Heart left ventricle (tissue), 16 donors: ENCODE measurements around the gene FOXN3. TPM values are rescaled to one million over a fixed set of nuclear protein-coding genes. Genes with fewer than 3 reads are reported as not detected.
A peak's percentile ranks its signal among the peaks of the same experiment; 100 is the strongest.

Source experiments
- ATAC-seq, 4 donors: fragments of 200-7000 bp; cut with Tn5 transposase; one replicate each; pipeline ENCODE4 v1.9.1; 2020 to 2022; ENCODE audit warnings: moderate library complexity in 4 of 4, mild to moderate bottlenecking in 3 of 4, moderate number of reproducible peaks in 1 of 4
- DNase-seq, 5 donors: peaks; one replicate each; pipeline ENCODE4 v3.0.0-alpha.2; 2020
- H3K27ac ChIP-seq, 12 donors: fragments of 200-600 bp; sonication (generic) in 4 of 12; one replicate each; pipeline versions ENCODE4 v1.5.0 to v1.8.0; 2016 to 2022; ENCODE audit warnings: mild to moderate bottlenecking in 2 of 12
- H3K27me3 ChIP-seq, 9 donors: fragments of 200-600 bp; sonication (generic) in 2 of 9; one replicate each; pipeline versions ENCODE4 v1.5.1 to v1.8.0; 2016 to 2022; ENCODE audit warnings: mild to moderate bottlenecking in 3 of 9
- H3K36me3 ChIP-seq, 9 donors: fragments of 200-600 bp; sonication (generic) in 2 of 9; one replicate each; pipeline versions ENCODE4 v1.5.0 to v1.8.0; 2018 to 2022; ENCODE audit warnings: mild to moderate bottlenecking in 2 of 9
- H3K4me1 ChIP-seq, 12 donors: fragments of 200-600 bp; sonication (generic) in 4 of 12; one replicate each; pipeline versions ENCODE4 v1.5.0 to v1.8.0; 2016 to 2022; ENCODE audit warnings: mild to moderate bottlenecking in 3 of 12
- H3K4me3 ChIP-seq, 12 donors: fragments of 200-600 bp; sonication (generic) in 4 of 12; one replicate each; pipeline versions ENCODE4 v1.5.0 to v1.8.0; 2017 to 2022; ENCODE audit warnings: mild to moderate bottlenecking in 9 of 12, moderate library complexity in 4 of 12
- H3K9me3 ChIP-seq, 12 donors: fragments of 200-600 bp; sonication (generic) in 4 of 12; one replicate each; pipeline versions ENCODE4 v1.5.0 to v1.8.0; 2016 to 2022; ENCODE audit warnings: mild to moderate bottlenecking in 1 of 12
- POLR2A ChIP-seq, 2 donors: fragments of 450-650 bp; IDR thresholded peaks; one replicate each; pipeline ENCODE4 v1.6.1; 2017; ENCODE audit warnings: antibody characterized with exemption in 2 of 2, mild to moderate bottlenecking in 2 of 2, moderate library complexity in 2 of 2
- WGBS, 4 donors: extraction: QIAGEN DNeasy Blood & Tissue Kit in 2 of 4; methylation state at CpG; one replicate each; pipeline versions ENCODE4 v1.1.5 to v1.1.7; 2013 to 2018; 5-methylcytosine and 5-hydroxymethylcytosine counted together
- intact Hi-C, 10 donors: fragments of 100-400 bp; cut with DNase I; formaldehyde crosslinking; loops; one replicate each; pipeline versions ENCODE4 v1.11.1 to v1.14.2; 2022
- polyA plus RNA-seq, 2 donors: library from polyadenylated mRNA; stranded (reverse); fragments of 200-250 nt; gene quantifications; one replicate each; pipeline ENCODE4 v1.2.3, GENCODE V29; 2013
- total RNA-seq, 9 donors: library from RNA; depleted of rRNA in 2 of 9; stranded (reverse); fragments of >200 nt in 2 of 9; fragmentation: NEBNext Ultra II Directional in 3 of 9; extraction: Animal tissue kit (Norgen Biotek cat#: 25700) in 3 of 9; gene quantifications; one replicate each; pipeline versions ENCODE4 v1.1.0 to v1.2.4, GENCODE V29; 2016 to 2023
- TF ChIP-seq, protein P1 (sequence below), 12 donors: fragments of 200-600 bp; sonication (generic) in 4 of 12; IDR thresholded peaks; one replicate each; pipeline versions ENCODE4 v1.5.0 to v1.8.0; 2018 to 2022; ENCODE audit warnings: antibody characterized with exemption in 12 of 12, mild to moderate bottlenecking in 5 of 12
- donor health status: ischemic (EF 13 %, LVEDD 7.1; RV severe dilation, severe dysfunction).
- donor health status: healthy with polysubstance abuse.
- donor health status: DM: no; HTN: yes; CAD: no.
- donor health status: DM: no; HTN: no; CAD: no.
- donor health status: ischemic (EF 25% LVEDD 6.9; RV normal size, moderate dysfunction).
- donor health status: ischemic (EF 25% LVEDD 5.7; RV mildly dilated, moderate dysfunction).
- donor health status: healthy.
- donor health status: DM: yes; HTN: yes; CAD: no.
- donor health status: ischemic (EF 35%, LVEDD 5.7; RV mildly dilated, moderate dysfunction).
- donor health status: nonischemic (EF 11% LVEDD 7.7; RV severe dilation, severe dysfunction).
- donor health status: DM: yes; HTN: yes; CAD: no.
- donor health status: PGD.
- donor health status: ischemic (EF 29% LVEDD 5.4; RV normal size, mild dysfunction).
- donor health status: nonischemic (EF 23%, LVEDD 6.1; RV moderate dilation, normal function).

Gene FOXN3
- total and polyA plus RNA-seq, 11 donors = 24.4 to 161 (median 111) TPM

DNA sequence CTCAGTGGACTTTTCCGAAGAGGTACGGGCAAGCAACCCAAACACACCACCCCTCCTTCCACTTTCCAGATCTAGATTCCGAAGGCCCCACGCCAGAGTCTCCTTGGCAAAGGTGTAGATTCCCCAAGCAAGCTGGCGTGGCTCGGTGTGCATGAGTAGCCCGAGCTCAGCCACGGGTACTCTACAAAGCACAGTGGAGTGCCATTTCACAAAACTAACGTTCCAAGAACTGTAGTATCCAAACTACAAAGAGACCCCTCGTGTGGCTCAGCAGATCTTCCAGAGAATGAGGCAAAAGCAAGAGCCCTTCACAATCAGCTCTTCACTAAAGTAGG, 72.1 kb downstream of the FOXN3 start:
- ATAC-seq (peak in 2 of 4 donors; percentile 46 to 63), DNase-seq (peak in 1 of 5 donors; percentile 30)
- no peak overlapping the region for H3K27ac ChIP-seq
- H3K4me1 ChIP-seq = peaks cover 0 to 49% (median 16%) of the 10 kb centered on the region in 12 donors
- H3K4me3 ChIP-seq = no peak overlapping the region
- no peaks in the 10 kb centered on the region for H3K27me3 ChIP-seq
- intact Hi-C loops = no loop called here
- H3K36me3 ChIP-seq = peaks cover 0 to 27% (median 7%) of the 10 kb centered on the region in 9 donors
- no peaks in the 10 kb centered on the region for H3K9me3 ChIP-seq
- TF ChIP-seq, protein P1, sequence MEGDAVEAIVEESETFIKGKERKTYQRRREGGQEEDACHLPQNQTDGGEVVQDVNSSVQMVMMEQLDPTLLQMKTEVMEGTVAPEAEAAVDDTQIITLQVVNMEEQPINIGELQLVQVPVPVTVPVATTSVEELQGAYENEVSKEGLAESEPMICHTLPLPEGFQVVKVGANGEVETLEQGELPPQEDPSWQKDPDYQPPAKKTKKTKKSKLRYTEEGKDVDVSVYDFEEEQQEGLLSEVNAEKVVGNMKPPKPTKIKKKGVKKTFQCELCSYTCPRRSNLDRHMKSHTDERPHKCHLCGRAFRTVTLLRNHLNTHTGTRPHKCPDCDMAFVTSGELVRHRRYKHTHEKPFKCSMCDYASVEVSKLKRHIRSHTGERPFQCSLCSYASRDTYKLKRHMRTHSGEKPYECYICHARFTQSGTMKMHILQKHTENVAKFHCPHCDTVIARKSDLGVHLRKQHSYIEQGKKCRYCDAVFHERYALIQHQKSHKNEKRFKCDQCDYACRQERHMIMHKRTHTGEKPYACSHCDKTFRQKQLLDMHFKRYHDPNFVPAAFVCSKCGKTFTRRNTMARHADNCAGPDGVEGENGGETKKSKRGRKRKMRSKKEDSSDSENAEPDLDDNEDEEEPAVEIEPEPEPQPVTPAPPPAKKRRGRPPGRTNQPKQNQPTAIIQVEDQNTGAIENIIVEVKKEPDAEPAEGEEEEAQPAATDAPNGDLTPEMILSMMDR (IDR thresholded peaks at IDR 0.05) = no peak
- no peak for TF ChIP-seq POLR2A (IDR thresholded peaks at IDR 0.05)
- 70 to 87% (median 78%) methylated on average over 10 of the region's 10 CpGs for WGBS, 4 donors

DNA sequence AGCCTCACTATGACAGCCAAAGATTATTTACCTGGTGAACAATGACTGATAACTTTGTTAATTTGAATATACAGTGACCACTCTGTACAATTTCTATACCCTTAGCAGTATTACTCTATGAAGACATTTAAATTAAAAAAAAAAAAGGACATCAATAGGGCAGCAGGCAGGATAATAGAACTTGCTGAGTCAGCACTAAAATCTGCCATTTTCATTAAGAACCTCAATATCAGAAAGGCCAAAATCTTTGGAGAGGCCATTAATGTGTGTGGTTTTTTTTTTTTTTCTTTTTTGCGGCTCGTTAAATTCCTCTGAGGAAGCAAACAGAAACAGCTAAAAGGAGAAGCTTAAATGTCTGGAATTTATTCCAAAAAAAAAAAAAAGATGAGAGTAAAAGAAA, 73.7 kb downstream of the FOXN3 start:
- H3K4me3 ChIP-seq = no peak overlapping the region
- DNase-seq (no peak), ATAC-seq (no peak)
- no peaks in the 10 kb centered on the region for H3K27me3 ChIP-seq
- H3K4me1 ChIP-seq = peaks cover 0 to 54% (median 30%) of the 10 kb centered on the region in 12 donors
- no peak for TF ChIP-seq POLR2A (IDR thresholded peaks at IDR 0.05)
- TF ChIP-seq, protein P1 (IDR thresholded peaks at IDR 0.05) = no peak
- peaks cover 0 to 13% (median 0%) of the 10 kb centered on the region in 9 donors for H3K36me3 ChIP-seq
- H3K27ac ChIP-seq = no peak overlapping the region
- no peaks in the 10 kb centered on the region for H3K9me3 ChIP-seq
- intact Hi-C loops = no loop called here
- WGBS, 4 donors = 71 to 88% (median 82%) methylated on average over 2 of the region's 2 CpGs

DNA sequence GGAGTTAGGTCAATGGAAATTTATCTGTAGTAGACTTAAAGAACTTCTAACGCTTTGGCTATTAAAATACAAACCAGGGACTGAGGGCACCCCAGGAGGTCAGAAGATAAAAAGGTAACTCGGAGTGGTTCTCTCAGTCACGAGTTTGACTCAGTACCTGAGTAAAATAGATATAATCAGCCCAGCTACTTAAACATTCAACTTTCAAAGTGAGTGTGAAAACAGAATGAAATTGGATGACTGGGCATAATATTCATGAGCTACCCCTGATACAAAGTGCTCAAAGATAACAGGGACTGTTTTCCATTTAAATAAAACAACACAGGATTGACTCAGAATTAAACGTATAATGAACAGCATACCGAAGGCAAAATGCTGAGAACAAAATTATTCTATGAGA, 75.0 kb downstream of the FOXN3 start:
- WGBS, 4 donors = 62 to 76% (median 69%) methylated on average over 5 of the region's 5 CpGs
- H3K27ac ChIP-seq = no peak overlapping the region
- peaks cover 0 to 6% (median 0%) of the 10 kb centered on the region in 9 donors for H3K36me3 ChIP-seq
- DNase-seq (no peak), ATAC-seq (no peak)
- intact Hi-C loops = no loop called here
- TF ChIP-seq, protein P1 (IDR thresholded peaks at IDR 0.05) = no peak
- no peak for TF ChIP-seq POLR2A (IDR thresholded peaks at IDR 0.05)
- H3K27me3 ChIP-seq = no peaks in the 10 kb centered on the region
- H3K4me1 ChIP-seq = peaks cover 0 to 67% (median 39%) of the 10 kb centered on the region in 12 donors
- no peaks in the 10 kb centered on the region for H3K9me3 ChIP-seq
- no peak overlapping the region for H3K4me3 ChIP-seq

DNA sequence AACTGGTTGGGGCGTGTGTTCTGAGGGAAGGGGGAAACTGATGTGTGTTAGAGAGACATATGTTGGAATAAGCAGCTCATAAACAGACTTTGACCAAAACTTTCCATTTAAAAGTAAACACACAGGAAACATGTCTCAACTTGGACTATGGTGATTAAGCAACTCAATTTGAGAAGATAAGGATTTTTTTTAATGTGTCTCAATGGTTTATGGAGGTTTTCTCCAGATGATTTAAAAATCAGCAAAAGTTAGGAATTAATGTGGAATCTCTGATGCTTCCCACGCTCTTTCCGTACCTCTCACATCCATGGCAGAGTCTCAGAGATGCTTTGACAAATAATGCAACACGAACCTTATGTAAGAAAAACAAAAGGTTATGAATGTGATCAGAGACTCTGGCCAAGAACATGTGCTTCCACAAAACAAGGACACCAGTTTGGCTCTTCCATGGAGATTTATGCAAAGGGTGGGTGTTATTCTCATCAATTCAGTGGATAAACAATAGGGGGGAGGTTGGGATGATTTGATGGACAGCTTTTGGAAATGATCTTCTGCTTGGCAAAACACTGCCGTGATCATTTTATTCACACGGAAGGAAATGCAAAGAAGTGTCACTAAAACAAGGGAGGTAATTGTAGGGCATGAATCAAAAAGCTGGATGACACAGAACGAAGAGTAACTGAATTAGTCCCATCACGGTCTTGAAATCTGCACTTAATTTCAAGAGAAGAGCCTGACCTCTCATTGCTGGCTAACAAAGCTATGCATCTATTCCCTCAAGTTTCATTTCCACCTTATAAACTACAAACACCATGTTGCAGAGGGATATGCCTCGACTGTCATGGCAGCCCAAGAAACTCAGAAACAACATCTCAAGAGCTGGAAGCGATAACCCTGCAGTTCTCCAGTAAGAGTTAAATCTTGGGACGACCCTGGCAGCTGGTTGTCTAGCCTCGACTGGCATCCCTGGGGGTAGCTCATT, 76.5 kb downstream of the FOXN3 start:
- DNase-seq (no peak), ATAC-seq (peak in 3 of 4 donors; percentile 25 to 39 (median 29))
- intact Hi-C loops = no loop called here
- Histone ChIP-seq H3K4me3 (no peak overlapping the region), H3K27ac (peak overlapping the region in 10 of 12 donors; percentile 17 to 71 (median 50)), H3K36me3 (peaks cover 0 to 6% (median 0%) of the 10 kb centered on the region in 9 donors), H3K9me3 (no peaks in the 10 kb centered on the region), H3K4me1 (peaks cover 0 to 69% (median 39%) of the 10 kb centered on the region in 12 donors), H3K27me3 (no peaks in the 10 kb centered on the region)
- TF ChIP-seq POLR2A (IDR thresholded peaks at IDR 0.05) = no peak
- TF ChIP-seq, protein P1 (IDR thresholded peaks at IDR 0.05) = no peak
- 59 to 74% (median 64%) methylated on average over 12 of the region's 12 CpGs for WGBS, 4 donors
